Measurements from ENCODE around the gene TKT.

Gene TKT

DNA sequence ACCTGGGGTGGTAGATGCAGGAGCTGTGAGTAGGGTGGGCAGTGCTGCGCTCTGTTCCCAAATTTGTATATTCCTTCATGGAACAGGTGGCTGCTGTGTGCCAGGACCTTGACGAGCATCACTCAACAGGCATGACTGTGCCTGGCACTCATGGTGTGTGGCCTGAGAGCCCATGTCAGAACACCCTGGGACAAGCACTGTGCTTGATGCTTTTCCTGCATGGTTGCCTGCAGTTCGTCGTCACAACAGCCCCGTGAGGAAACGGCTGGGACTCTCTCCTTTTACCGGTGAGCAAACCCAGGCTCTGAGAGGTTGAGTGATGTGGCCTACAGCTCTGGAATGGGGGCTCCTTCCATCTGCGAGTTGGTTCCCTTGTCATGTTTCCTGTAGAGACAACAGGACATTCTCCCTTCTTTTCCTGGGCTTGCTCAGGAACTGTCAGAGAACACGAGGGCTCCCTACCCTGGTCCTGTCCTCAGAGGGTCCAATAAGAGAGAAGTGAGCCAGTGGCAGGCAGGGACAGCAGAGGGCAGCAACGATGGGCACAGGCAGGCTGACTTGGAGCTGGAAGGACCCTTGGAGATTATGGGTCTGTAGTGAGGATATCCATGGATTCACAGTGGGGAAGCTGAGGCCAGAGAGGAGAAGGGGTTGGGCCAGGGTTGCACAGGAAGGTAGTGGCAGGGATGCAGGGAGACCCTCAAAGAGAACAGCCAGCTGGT, 57.4 kb downstream of the TKT start:
- DNase-seq (ENCODE audit: low read depth in 1 of 2, low spot score in 1 of 2), result no peak

DNA sequence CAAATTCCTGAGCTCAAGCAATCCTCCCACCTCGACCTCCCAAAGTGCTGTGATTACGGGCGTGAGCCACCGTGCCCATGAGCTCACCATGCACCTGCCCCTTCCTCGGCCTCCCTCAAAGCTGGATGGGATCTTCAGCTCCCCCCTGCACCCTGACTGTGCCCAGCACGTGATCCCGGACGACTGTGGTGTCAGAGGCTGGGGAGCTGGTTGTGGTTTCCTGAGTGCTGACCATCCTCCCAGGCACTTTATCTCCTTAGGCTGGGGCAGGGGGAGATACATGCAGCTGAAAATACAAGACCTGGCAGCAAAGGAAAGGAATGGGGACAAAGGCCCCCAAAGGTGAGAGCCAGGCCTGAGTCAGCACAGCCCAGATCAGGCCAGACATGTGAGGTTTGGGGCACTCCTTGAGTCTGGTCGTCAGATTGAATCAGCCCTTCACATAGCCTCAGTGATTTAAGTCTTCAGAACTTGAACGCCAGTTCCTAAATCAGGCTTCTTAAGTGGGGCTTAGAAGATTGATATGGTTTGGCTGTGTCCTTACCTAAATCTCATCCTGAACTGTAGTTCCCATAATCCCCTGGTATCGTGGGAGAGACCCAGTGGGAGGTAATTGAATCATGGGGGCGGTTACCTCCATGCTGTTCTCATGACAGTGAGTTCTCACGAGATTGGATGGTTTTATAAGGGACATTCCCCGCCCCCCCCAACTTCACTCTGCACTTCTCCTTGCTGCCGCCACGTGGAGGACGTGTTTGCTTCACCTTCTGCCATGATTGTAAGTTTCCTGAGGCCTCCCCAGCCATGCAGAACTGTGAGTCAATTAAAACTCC, 59.0 kb downstream of the TKT start:
- DNase-seq (ENCODE audit: low read depth in 1 of 2, low spot score in 1 of 2), result no peak

DNA sequence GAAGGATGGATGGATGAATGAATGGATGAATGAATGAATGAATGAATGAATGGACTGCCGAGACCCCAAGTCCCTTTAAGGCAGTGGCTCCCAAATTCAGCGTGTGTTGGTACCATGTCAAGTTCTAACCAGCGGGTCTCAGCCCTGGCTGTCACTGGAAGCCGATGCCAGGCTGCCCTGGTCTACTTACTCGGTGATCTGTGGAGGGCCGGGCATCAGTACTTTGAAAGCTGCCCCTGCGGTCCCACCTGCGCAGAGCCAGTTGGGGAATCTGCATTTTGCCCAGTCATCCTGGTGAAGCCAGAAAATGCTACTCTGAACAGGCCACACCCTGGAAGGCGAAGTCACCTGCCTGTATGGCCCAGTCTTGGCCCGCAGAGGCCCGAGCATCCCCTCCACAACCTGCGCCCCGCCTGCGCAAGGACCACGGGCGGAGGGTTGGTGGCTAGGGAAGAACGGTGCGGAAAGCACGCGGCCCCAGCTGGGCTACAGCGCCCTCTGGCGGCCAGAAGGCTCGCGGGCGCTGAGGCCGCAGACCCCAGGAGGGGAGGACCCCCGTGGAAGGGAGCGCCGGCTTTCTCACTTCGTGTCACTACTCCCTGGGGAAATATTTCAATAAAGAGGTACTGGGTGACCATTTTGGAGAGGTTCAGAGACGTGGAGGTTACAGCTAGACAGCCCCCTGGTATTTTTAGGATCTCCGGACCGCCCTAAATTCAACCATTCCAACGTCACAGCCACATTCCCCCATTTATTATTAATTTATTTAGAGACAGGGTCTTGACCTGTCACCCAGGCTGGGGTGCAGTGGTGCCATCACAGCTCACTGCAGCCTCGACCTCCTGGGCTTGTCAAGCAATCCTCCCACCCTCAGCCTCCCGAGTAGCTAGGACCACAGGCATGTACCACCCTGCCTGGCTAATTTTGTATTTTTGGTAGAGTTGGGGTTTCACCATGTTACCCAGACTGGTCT, 59.9 kb downstream of the TKT start:
- DNase-seq (ENCODE audit: low read depth in 1 of 2, low spot score in 1 of 2), result peak; percentile 15 to 52

DNA sequence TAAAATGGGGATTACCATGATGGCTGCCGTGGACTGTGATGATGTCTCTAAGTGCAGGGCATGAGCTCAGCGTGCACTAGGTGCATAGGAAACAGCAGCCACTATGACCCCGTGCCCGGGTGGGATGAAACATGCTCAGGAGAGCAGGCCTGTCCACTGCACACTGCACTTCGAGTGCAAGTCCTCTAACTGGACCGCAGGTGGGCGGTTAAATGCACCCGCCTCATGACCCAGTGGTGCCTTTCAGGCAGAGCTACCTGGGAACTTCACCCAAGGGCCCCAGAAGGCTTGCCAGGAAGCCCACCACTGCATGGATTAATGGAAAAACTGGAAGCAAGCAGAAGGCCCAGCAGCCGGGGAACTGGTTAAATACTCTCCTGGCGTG, 60.8 kb downstream of the TKT start:
- no peak for DNase-seq (ENCODE audit: low read depth in 1 of 2, low spot score in 1 of 2)

DNA sequence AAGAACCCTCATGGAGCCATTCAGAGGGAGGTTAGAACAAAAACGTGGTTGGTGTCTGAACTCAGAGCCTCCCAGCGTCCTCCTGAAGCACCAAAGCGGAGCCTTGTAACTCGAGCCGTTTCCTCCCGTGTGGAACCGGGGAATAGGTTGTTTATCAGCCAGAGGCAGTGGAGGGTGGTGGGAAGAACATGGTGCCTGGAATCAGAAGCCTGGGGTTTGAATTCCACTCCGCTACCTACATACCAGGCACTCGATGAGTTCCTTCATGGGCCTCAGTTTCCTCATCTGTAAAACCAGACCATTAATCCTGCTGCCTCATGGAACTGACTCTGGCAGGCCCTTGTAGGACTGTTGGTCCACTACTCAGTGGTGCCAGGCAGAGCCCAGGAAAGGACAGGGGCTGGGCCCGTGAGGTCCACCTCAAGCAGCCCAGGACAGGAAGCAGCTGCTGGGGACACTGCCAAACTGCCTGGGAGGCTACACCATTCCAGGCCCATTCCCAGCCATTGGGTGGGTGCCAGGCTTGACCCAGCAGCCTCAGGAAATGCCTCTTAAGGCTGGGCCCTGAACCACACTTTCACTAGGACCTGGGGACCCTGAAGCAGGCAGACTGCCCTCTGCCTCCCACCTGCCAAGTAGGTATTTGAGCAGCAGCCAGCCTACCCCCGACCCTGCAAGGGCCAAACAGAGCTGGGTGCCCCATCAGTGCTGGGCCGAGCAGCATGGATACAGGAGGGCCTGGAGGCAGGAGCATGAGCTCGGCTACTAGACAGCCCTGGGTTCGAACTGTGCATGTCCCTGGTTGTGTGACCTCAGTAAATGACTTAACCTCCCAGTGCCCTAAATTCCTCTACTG, 61.4 kb downstream of the TKT start:
- DNase-seq (ENCODE audit: low read depth in 1 of 2, low spot score in 1 of 2), result no peak

DNA sequence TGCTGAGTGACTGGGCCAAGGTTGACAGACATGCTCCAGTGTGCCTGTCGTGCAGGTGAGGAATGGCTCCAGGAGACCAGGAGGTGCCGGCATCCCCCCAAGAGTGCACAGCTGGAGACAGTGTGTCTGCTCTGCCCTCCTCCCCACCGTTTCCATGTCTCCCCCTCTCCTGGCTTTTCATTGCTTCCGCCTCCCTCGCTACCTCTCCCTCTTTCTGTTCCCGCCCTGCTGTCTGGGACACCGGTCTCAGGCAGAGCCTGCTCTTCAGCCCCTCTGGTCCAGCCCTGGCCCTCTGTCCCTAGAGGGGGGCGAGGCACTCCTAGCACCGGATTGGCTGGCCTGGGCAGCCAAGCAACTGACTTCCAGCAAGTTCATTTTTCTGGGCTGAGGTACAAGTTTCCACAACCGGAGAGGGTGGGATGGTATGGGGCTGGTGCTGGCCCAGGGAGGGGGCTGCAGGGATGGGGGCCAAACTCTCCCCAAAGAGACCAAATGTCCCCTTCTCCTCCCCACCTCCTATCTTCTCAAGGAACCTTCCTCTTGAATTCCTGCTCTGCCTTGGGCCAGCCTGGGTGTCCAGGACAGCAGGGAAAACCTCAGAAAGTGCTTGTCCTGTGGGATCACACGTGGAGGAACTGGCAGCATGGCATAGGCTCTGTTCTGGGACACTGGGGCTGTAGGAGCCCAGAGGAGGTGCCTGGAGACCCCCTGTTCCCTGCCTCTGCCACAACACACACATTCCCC, 62.2 kb downstream of the TKT start:
- no peak for DNase-seq (ENCODE audit: low read depth in 1 of 2, low spot score in 1 of 2)

DNA sequence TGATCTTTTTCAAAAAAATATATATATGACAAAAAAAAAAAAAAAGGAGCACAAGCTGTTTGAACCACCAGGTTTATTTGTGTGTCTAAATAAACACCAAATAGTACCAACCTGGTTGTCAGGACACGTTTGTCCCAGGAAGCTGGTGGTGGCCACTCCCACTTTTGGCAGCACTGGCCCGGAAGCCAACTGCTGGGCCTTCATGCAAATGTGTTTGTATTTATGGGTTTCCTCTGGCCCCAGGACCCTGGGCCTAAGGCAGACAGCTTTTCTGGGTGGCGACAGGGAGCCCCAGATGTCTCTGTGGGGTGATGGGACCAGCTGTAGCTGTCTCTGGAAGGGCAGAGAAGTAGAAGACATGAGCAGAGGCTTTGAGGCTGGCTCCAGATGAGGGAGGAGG, 63.2 kb downstream of the TKT start:
- DNase-seq (ENCODE audit: low read depth in 1 of 2, low spot score in 1 of 2), result no peak

DNA sequence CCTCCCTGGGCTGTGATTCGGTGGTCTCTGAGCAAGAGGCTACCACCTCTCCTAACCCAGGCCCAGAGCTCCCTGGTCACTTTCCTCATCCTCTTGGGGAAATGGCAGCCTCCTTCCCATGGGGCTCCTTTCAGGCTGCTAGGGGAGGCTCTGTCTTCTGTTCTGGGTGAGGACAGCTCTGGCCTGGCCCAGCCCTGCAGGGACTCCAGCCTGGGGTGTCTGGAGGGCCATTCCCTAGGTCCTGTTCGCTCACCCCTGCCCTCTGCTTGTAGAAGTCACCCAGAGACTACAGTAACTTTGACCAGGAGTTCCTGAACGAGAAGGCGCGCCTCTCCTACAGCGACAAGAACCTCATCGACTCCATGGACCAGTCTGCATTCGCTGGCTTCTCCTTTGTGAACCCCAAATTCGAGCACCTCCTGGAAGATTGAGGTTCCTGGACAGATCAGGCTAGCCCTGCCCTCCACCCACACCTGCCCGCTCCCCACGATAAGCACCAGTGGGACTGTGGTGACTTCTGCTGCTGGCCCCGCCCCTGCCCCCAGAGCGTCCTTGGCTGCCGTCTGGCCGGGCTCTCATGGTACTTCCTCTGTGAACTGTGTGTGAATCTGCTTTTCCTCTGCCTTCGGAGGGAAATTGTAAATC, 63.9 kb downstream of the TKT start:
- DNase-seq (ENCODE audit: low read depth in 1 of 2, low spot score in 1 of 2), result no peak

DNA sequence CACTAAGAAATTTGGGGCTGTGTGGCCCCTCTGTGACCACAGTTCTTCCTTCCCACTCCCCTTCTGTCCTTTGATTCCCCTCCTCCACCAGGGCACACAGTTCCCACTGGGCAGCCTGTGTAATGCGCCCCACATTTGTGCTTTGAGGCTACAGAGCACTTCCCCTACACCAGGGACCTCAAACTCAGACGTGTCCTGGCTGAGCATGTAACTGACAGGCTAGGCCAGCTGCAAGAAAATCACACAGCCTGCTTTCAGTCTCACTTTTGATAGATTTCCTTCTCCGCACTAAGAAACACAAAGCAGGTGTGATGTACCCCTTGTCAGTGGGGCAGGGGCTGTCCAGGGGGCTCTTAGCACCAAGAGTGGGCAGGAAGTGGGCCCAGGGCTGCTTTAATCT, 65.2 kb downstream of the TKT start:
- DNase-seq (ENCODE audit: low read depth in 1 of 2, low spot score in 1 of 2), result no peak

DNA sequence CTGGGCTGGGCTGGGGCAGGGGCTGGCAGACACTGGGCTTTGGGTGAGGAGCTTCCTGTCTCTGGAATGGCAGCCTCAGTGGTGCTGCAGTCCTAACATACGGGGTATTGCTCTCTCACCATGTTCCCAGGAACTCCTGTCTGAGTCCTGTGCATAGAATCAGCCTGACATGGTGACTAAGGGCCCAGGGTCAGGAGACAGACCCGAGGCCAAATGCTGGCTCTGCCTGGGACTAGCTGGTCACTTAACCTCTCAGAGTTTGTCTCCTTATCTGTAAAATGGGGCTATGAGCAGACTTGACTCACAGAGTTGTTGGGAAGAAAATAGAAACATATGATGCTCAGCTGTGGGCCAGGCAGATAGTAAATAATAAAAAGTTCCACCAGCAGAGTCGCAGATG, 66.5 kb downstream of the TKT start:
- no peak for DNase-seq (ENCODE audit: low read depth in 1 of 2, low spot score in 1 of 2)

DNA sequence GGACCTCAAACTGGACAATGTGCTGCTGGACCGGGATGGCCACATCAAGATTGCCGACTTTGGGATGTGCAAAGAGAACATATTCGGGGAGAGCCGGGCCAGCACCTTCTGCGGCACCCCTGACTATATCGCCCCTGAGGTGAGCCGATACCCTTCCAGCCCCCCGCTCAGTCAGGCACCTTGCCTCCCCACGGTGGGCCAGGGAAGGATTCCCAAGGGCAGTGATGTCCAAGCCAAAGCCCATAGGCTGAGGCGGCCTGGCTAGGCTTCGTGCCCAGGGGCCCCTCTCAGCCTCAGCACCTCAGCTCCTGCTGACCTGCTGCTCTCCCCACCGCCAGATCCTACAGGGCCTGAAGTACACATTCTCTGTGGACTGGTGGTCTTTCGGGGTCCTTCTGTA, 67.1 kb downstream of the TKT start:
- no peak for DNase-seq (ENCODE audit: low read depth in 1 of 2, low spot score in 1 of 2)

DNA sequence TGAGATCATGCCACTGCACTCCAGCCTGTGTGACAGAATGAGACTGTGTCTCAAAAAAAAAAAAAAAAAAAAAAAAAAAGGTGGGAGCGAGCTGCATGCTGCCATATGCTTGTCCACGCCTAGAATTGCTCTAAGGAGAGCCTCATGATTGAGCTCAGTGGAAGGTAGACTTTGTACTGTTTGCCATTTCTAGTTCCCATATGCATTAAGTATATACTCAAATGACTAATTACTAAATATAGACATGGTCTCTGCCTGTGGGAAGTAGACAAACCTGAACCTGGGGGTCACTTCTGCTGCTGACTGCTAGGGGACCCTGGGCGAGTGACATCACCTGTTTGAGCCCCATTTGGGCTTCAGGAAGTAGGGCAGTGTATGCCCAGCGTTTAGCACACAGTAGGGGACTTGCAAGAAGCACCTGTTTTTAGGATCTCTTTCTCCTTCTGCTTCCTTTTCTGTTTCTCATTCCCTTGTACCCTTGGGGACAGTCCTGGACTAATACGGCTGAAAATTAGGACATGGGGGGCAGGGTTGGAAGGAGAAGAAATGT, 67.6 kb downstream of the TKT start:
- no peak for DNase-seq (ENCODE audit: low read depth in 1 of 2, low spot score in 1 of 2)

DNA sequence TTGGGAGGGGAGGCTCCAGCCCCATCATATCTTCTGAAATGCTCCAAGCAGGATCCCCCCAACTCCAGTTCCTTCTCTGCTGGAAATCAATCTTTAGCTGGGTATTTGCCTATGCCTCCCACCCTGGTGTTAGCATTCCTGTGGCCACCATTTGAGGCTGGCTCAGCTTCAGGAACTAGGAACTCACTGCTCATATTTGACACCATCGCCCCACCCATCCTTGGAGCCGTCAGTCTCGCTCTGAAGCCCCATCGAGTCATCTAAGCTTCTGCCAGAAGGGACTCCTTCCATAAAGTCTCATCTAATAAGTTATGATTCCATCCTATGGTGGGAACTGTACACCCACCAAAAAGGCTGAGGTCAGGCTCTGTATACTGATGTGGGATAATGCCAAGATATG, 68.4 kb downstream of the TKT start:
- DNase-seq (ENCODE audit: low read depth in 1 of 2, low spot score in 1 of 2), result no peak

DNA sequence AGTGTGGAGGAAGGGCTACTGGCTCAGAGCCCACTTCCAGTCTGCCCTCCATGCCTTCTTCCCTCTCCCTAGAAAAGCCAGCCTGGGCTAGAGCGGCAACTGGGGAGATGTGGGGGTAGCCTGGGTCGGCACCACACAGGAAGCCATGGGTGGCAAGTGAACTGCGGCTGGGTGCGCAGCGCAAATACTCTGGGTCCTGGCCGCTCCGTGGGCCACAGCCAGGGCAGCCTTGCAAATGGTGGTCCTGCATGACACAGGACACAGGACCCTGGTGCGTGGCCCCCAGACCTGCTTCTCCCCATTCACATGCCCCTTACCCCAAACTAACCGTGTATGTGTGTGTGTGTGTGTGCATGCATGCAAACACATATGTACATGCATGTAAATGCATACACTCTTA, 69.1 kb downstream of the TKT start:
- no peak for DNase-seq (ENCODE audit: low read depth in 1 of 2, low spot score in 1 of 2)

DNA sequence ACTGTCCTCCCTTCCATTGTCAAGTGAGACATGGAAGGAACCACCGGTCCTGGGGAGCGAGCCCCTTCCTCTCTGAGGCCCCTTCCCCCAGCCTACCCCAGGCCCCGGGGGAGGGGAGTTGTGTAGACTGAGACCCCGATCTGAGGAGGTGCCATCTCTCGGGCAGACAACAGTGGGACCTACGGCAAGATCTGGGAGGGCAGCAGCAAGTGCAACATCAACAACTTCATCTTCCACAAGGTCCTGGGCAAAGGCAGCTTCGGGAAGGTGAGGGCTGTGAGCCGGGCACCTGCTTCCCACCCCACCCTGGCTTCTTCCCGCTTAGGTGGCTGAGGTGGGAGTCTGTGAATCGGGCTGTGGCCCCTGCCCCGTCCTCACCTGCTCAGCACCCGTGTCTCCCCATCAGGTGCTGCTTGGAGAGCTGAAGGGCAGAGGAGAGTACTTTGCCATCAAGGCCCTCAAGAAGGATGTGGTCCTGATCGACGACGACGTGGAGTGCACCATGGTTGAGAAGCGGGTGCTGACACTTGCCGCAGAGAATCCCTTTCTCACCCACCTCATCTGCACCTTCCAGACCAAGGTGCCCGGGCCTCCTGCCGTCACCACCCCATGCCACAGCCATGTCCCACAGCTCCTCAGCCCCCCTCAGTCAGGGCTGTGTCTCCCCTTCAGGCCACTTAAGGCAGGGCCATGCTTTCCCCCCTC, 69.9 kb downstream of the TKT start:
- no peak for DNase-seq (ENCODE audit: low read depth in 1 of 2, low spot score in 1 of 2)

DNA sequence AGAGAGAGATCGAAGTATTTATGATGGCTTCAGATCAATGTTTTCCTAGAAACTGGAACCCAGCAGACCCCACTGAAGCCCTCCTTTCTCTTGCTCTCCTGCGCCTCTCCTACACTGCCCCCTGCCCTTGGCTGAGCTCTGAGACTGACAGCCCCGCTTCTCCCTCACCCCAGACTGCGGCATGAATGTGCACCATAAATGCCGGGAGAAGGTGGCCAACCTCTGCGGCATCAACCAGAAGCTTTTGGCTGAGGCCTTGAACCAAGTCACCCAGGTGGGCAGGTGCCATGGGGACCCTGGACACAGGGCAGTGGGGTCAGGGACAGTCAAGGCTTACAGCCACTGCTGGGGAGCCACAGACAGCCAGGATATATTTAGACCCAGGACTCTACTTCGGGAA, 71.1 kb downstream of the TKT start:
- DNase-seq (ENCODE audit: low read depth in 1 of 2, low spot score in 1 of 2), result no peak

DNA sequence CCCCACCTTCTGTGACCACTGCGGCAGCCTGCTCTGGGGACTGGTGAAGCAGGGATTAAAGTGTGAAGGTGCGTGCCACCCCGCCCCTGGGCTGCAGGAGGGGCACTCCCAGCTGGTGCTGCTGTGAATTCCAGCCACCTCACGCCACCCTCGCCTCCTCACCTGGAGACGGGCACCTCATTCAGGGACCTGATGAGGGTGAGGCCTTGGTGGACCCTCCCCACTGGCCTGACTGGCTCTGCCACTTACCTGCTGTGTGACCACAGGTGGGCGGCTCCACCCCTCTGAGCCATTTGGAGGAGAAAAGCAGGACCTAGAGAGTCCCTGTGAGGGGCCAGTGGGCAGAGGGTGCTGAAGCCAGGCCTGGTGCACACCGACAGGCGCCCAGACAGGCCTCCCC, 72.3 kb downstream of the TKT start:
- DNase-seq (ENCODE audit: low read depth in 1 of 2, low spot score in 1 of 2), result no peak

DNA sequence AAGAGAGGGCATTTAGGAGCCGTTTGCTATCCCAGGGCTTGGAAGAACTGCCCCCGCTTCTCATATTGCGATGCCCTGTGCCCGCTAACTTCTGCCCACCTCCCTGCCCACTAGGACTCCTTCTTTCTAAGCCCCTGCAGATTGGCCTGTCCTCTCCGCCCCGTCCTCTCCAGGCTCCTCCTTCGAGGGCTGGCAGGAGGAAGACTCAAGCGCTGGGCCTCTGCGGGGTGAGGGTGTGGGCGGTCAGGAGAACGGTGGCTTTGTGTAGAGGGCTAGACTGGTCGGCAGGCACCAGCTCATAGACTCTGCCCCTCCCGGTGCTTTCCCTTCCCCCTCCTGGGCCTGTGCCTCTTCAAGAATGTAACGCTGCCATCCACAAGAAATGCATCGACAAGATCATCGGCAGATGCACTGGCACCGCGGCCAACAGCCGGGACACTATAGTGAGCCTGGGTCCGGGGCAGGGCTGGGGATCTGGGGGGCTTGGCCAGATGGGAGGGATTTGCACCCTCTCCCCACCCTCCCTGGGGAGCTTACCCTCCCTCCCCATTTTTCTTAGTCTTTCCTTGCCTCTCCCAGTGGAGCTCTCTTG, 73.0 kb downstream of the TKT start:
- no peak for DNase-seq (ENCODE audit: low read depth in 1 of 2, low spot score in 1 of 2)

All from stimulated activated CD4-positive, alpha-beta T cell treated with anti-CD3 and anti-CD28 coated beads, Interleukin-15, amount 100 ng/mL, for 1 hour (primary cell).